Subcutaneous adipose tissue (tissue), 4 donors: ENCODE results near the gene PAIP1. TPM values are rescaled to one million over a fixed set of nuclear protein-coding genes. Genes with fewer than 3 reads are reported as not detected.

ENCODE experiments used
- total RNA-seq, 4 donors: library from RNA; depleted of rRNA; stranded (reverse); fragments of >200 nt; gene quantifications; one replicate each; pipeline ENCODE4 v1.1.0, GENCODE V29; 2016
- TF ChIP-seq, protein P1 (sequence below): fragments of 450-650 bp; IDR thresholded peaks from one replicate; pipeline ENCODE4 v1.5.1; 2016; ENCODE audit warnings: low read depth, mild to moderate bottlenecking, control low read depth, antibody characterized with exemption, moderate library complexity

Gene PAIP1
- total RNA-seq, 4 donors from 2014 or later = 109 to 166 (median 126) TPM

DNA sequence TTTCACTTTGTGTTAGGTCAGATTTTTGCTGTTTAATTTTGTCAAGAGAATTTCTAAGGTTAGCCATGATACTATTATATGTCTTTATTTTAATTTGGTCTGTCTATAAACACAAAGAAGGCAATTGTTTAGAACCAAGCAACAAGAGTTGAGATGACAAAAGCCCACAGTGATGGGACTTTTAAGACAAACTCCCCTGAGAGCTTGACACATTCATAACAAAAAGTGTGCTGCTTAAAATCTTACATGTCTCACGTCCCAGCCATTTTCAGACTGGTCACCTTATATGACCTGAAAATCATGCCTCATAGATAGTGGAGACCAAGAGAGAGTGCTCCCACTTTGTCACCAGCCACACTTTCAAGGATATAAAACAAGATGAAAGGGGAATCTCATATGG, 24.5 kb upstream of the PAIP1 start:
- TF ChIP-seq, protein P1, sequence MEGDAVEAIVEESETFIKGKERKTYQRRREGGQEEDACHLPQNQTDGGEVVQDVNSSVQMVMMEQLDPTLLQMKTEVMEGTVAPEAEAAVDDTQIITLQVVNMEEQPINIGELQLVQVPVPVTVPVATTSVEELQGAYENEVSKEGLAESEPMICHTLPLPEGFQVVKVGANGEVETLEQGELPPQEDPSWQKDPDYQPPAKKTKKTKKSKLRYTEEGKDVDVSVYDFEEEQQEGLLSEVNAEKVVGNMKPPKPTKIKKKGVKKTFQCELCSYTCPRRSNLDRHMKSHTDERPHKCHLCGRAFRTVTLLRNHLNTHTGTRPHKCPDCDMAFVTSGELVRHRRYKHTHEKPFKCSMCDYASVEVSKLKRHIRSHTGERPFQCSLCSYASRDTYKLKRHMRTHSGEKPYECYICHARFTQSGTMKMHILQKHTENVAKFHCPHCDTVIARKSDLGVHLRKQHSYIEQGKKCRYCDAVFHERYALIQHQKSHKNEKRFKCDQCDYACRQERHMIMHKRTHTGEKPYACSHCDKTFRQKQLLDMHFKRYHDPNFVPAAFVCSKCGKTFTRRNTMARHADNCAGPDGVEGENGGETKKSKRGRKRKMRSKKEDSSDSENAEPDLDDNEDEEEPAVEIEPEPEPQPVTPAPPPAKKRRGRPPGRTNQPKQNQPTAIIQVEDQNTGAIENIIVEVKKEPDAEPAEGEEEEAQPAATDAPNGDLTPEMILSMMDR = no peak

- TF ChIP-seq, protein P1 = no peak
Observed at GRCh38 chr5:43573058-43573457, 16.2 kb upstream of the PAIP1 start.

DNA sequence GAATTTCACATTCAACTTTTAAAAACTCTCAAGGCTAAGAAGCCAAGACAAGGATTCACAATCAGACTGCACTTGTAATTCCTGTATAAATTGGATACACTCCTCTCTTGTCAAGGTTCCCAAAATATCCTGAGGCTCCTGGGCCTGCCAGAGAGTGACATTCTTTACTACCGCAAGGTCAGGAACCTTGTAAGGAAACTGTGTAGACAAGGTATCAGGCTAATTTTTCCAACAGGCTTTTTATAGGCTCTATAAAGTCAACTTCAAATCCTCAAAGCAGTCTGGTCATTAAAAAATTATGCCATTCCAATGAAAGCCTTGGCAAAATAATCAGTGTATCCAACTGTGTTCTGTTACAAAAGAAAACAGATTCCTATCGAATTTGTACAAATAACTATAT, 15.5 kb upstream of the PAIP1 start:
- TF ChIP-seq, protein P1 = no peak

- TF ChIP-seq, protein P1 = no peak
Observed at GRCh38 chr5:43571237-43571636, 14.4 kb upstream of the PAIP1 start.

GRCh38 chr5:43570450-43571158, 13.7 kb upstream of the PAIP1 start:
- TF ChIP-seq, protein P1 = no peak

- TF ChIP-seq, protein P1 = no peak
Observed at GRCh38 chr5:43569236-43569746, 12.4 kb upstream of the PAIP1 start.

DNA sequence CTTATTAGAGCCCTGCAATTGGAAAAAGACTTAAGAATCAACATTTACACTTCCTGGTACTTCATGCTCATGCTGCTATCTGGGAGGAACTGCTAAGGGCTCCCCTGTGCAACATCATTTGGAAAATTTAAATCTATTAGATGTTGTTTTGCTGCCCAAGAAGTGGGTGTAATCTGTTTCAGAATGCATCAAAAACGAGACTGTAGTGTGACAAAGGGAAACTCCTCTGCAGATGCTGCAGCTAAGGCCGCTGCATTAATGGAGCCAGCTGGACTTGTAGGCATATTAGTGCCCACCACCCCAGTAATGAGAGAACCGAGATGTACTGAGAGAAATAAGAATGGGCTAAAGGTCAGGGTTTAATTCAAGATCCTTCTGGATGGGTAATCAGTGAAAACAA, 11.1 kb upstream of the PAIP1 start:
- TF ChIP-seq, protein P1 = no peak
